NT2/D1 (cell line): ENCODE measurements around the gene OR4N2.
"Not testable (repeated sequence)": the region's sequence is repeated elsewhere in the genome, so short reads cannot be mapped to it uniquely, and the experiment has no call there.

ENCODE experiments used
- DNase-seq: peaks from one replicate; pipeline ENCODE4 v3.0.0-alpha.2; 2011; ENCODE audit warnings: low read depth, low spot score
- H3K27me3 ChIP-seq: 2 replicates; pipeline ENCODE4 v1.6.0; 2011; ENCODE audit warnings: mild to moderate bottlenecking; ENCODE audit not compliant: insufficient read length, insufficient read depth
- H3K36me3 ChIP-seq: 2 replicates; pipeline ENCODE4 v1.6.1; 2011; ENCODE audit warnings: mild to moderate bottlenecking, low read length, mixed read lengths; ENCODE audit not compliant: insufficient read depth, insufficient read length
- H3K4me1 ChIP-seq: 2 replicates; pipeline ENCODE4 v1.5.1; 2011; ENCODE audit not compliant: insufficient read depth, insufficient read length
- H3K4me3 ChIP-seq: 2 replicates; pipeline ENCODE4 v1.5.1; 2011; ENCODE audit warnings: low read depth; ENCODE audit not compliant: insufficient read length
- H3K9ac ChIP-seq: 2 replicates; pipeline ENCODE4 v1.6.0; 2011; ENCODE audit warnings: low read depth; ENCODE audit not compliant: insufficient read length
- H3K9me3 ChIP-seq: 2 replicates; pipeline ENCODE4 v1.5.1; 2011; ENCODE audit warnings: mild to moderate bottlenecking, low read length; ENCODE audit not compliant: insufficient read depth
- SUZ12 ChIP-seq: IDR thresholded peaks from 2 replicates; pipeline ENCODE4 v1.6.1; 2011; ENCODE audit not compliant: insufficient read length, insufficient read depth; ENCODE audit errors: extremely low read depth
- YY1 ChIP-seq: IDR thresholded peaks from 2 replicates; pipeline ENCODE4 v1.6.1; 2011; ENCODE audit not compliant: insufficient read length, insufficient read depth
- ZNF274 ChIP-seq: IDR thresholded peaks from 2 replicates; pipeline ENCODE4 v1.6.1; 2011; ENCODE audit warnings: mild to moderate bottlenecking, low read depth, low read length

OR4N2 gene

GRCh38 chr14:19828314-19828713 lies 24.7 kb downstream of the OR4N2 start:
- H3K9ac ChIP-seq, result no peak overlapping the region
- no peaks in the 10 kb centered on the region for H3K9me3 ChIP-seq
- no peaks in the 10 kb centered on the region for H3K27me3 ChIP-seq
- TF ChIP-seq SUZ12 (no peak), ZNF274 (no peak), YY1 (no peak)
- no peaks in the 10 kb centered on the region for H3K4me1 ChIP-seq
- no peak overlapping the region for H3K4me3 ChIP-seq
- no peaks in the 10 kb centered on the region for H3K36me3 ChIP-seq
- DNase-seq, result no peak

- H3K9ac ChIP-seq, H3K36me3 ChIP-seq, H3K9me3 ChIP-seq, DNase-seq, H3K4me1 ChIP-seq, H3K4me3 ChIP-seq, H3K27me3 ChIP-seq: not testable (repeated sequence)
Measured at GRCh38 chr14:19834203-19834848, 30.8 kb downstream of the OR4N2 start.

DNA sequence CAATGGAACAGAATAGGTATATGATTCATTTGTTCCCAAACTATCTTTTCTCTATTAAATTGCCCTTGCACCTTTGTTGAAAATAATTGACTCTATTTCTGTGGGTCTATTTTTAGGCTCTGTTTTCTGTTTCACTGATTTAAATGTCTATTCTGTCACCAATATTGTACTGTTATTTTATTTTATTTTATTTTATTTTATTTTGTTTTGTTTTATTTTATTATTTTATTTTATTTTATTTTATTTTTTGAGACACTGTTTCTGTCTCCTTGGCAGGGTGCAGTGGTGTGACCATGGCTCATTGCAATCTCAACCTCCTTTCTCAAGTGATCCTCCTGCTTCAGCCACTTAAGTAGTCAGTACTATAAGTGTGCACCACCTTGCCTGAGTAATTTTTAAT lies 34.9 kb downstream of the OR4N2 start:
- Histone ChIP-seq H3K9me3 (no peaks in the 10 kb centered on the region), H3K27me3 (no peaks in the 10 kb centered on the region), H3K4me3 (no peak overlapping the region), H3K4me1 (no peaks in the 10 kb centered on the region), H3K36me3 (no peaks in the 10 kb centered on the region), H3K9ac (no peak overlapping the region)
- TF ChIP-seq YY1, result no peak
- no peak for TF ChIP-seq SUZ12
- no peak for TF ChIP-seq ZNF274
- no peak for DNase-seq

DNA sequence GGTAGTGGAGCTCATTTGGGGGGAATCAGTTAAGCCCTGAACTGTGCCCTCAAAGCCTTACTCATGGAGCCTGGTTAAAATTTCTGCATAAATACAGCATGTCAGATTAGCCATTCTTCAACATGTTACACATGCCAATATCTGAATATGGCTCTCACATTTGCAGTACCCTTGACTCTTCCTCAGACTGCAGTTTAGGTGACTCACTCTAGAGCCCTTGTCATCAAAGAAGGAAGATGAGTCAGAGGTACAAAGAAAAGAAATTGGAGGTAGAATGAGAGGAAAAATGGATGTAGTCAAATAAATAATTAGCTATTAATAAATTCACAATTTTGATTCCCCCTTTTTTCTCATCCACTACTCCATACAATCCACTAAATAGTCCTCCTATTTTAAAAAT lies 47.8 kb downstream of the OR4N2 start:
- DNase-seq, result no peak
- TF ChIP-seq YY1 (no peak), ZNF274 (no peak), SUZ12 (no peak)
- H3K36me3 ChIP-seq, result no peaks in the 10 kb centered on the region

GRCh38 chr14:19866061-19866669 lies 62.6 kb downstream of the OR4N2 start:
- not testable (repeated sequence) for H3K4me1 ChIP-seq, H3K4me3 ChIP-seq, H3K27me3 ChIP-seq, H3K36me3 ChIP-seq, H3K9ac ChIP-seq, H3K9me3 ChIP-seq, DNase-seq

More for the DNA sequence above, 47.8 kb downstream of the OR4N2 start:
- Histone ChIP-seq H3K27me3 (no peaks in the 10 kb centered on the region), H3K9ac (no peak overlapping the region), H3K9me3 (no peaks in the 10 kb centered on the region), H3K4me3 (no peak overlapping the region), H3K4me1 (no peaks in the 10 kb centered on the region)

- no peaks in the 10 kb centered on the region for H3K4me1 ChIP-seq
- TF ChIP-seq SUZ12, result no peak
- TF ChIP-seq YY1, result no peak
- TF ChIP-seq ZNF274, result no peak
- H3K9ac ChIP-seq, result no peak overlapping the region
- H3K27me3 ChIP-seq, result no peaks in the 10 kb centered on the region
- no peaks in the 10 kb centered on the region for H3K9me3 ChIP-seq
- no peaks in the 10 kb centered on the region for H3K36me3 ChIP-seq
- no peak for DNase-seq
- no peak overlapping the region for H3K4me3 ChIP-seq
Measured at GRCh38 chr14:19873178-19873577, 69.6 kb downstream of the OR4N2 start.

DNA sequence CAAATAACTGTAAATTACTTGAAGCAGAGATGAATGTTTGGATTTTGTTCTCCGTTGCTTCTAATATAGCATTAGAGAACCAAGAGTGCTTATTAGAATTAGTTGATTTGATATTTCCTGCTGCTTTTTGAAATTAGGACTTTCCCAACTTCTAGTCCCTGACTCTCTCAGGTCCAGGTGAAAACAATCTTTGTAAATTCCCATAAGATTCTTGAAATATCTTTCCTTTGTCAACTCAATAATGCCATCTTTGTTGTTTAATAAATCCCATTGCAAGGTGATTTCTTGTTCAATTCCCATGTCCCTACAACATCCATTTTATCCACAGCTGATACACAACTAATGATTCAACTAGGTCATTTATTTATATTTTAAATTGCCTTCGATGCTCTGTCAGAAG lies 71.3 kb downstream of the OR4N2 start, which contains the start of gene OR4K2:
Gene OR4K2 (plus strand): TSS at position 301 of the 400 bp plus-strand sequence. CDS start 1,126 bp downstream, outside the sequence.
- TF ChIP-seq ZNF274 (no peak), YY1 (no peak), SUZ12 (no peak)
- H3K9me3 ChIP-seq, result no peaks in the 10 kb centered on the region
- DNase-seq, result no peak
- H3K27me3 ChIP-seq, result no peaks in the 10 kb centered on the region
- no peak within 1 kb of the TSS for H3K4me3 ChIP-seq
- H3K4me1 ChIP-seq, result no peaks in the 10 kb centered on the region
- no peak within 1 kb of the TSS for H3K9ac ChIP-seq
- no peaks in the 10 kb centered on the region for H3K36me3 ChIP-seq
